Peyer's patch (tissue), 4 donors: ENCODE data around the gene NR4A1.
A peak's percentile ranks its signal among the peaks of the same experiment; 100 is the strongest.

Experiments used
- CTCF ChIP-seq, 6 experiments: fragments of 450-650 bp in 4 of 6; fragments of 200-600 bp in 2 of 6; sonication (generic) in 1 of 6; IDR thresholded peaks; one replicate each; pipeline ENCODE4 v1.5.1; 2017 to 2019; ENCODE audit warnings: antibody characterized with exemption in 6 of 6, mild to moderate bottlenecking in 3 of 6, moderate library complexity in 1 of 6
- POLR2A ChIP-seq, 2 donors: fragments of 450-650 bp; IDR thresholded peaks; one replicate each; pipeline ENCODE4 v1.5.1; 2017; ENCODE audit warnings: antibody characterized with exemption in 2 of 2, mild to moderate bottlenecking in 2 of 2, moderate library complexity in 2 of 2

GRCh38 chr12:52036587-52037171 is 14.6 kb upstream of the NR4A1 start:
- TF ChIP-seq CTCF (IDR thresholded peaks at IDR 0.05) (no peak), POLR2A (IDR thresholded peaks at IDR 0.05) (peak; percentile 36 to 66)
